H1 (cell line): Measurements from ENCODE around the gene ZNF184. TPM values are rescaled to one million over a fixed set of nuclear protein-coding genes. Genes with fewer than 3 reads are reported as not detected.

Source experiments
- CTCF ChIA-PET: fragments of 300-600 bp; sonication (Branson Sonifier 250); formaldehyde crosslinking; loops from one replicate; lab custom pipeline; 2021; ENCODE audit not compliant: partially characterized antibody; lab: Charles Lee
- POLR2A ChIA-PET: fragments of 300-600 bp; sonication (Branson Sonifier 250); formaldehyde crosslinking; loops from one replicate; lab custom pipeline; 2021; ENCODE audit warnings: inconsistent platforms; ENCODE audit not compliant: partially characterized antibody; lab: Charles Lee
- DNase-seq, 2 experiments: peaks; one replicate each; pipeline versions ENCODE4 v3.0.0 to v3.0.0-alpha.2; 2010 to 2022; ENCODE audit warnings: low spot score in 2 of 2, low read depth in 1 of 2, mixed read lengths in 1 of 2
- FAIRE-seq: peaks from 2 replicates; lab custom pipeline; 2011; peaks lifted over from hg19 to GRCh38; lab: Jason Lieb, UNC
- H2AFZ ChIP-seq: 2 replicates; pipeline ENCODE4 v1.8.1; 2012; ENCODE audit warnings: low read length, inconsistent platforms
- H2AK5ac ChIP-seq: 2 replicates; pipeline ENCODE4 v1.6.1; 2013; ENCODE audit warnings: low read depth, low read length
- H2BK120ac ChIP-seq: replicated peaks from 2 replicates; pipeline ENCODE3; 2013; ENCODE audit warnings: low read depth, low read length, inconsistent platforms
- H2BK12ac ChIP-seq: 2 replicates; pipeline ENCODE4 v1.6.1; 2013; ENCODE audit warnings: low read depth, low read length
- H2BK15ac ChIP-seq: 2 replicates; pipeline ENCODE4 v1.6.1; 2013; ENCODE audit warnings: low read length
- H2BK20ac ChIP-seq: 2 replicates; pipeline ENCODE4 v1.6.1; 2013; ENCODE audit warnings: low read length
- H2BK5ac ChIP-seq: 2 replicates; pipeline ENCODE4 v1.6.1; 2013; ENCODE audit warnings: low read depth, low read length
- H3K14ac ChIP-seq: 2 replicates; pipeline ENCODE4 v1.6.1; 2013; ENCODE audit warnings: inconsistent platforms; ENCODE audit not compliant: insufficient read length
- H3K18ac ChIP-seq: 2 replicates; pipeline ENCODE4 v1.6.1; 2013; ENCODE audit warnings: low read length; ENCODE audit errors: extremely low read depth
- H3K23ac ChIP-seq: 2 replicates; pipeline ENCODE4 v1.6.1; 2013; ENCODE audit warnings: inconsistent platforms; ENCODE audit not compliant: insufficient read length
- H3K23me2 ChIP-seq: 2 replicates; pipeline ENCODE4 v1.6.1; 2013; ENCODE audit warnings: low read depth, low read length
- H3K27ac ChIP-seq: 2 replicates; pipeline ENCODE4 v1.6.1; 2011; ENCODE audit warnings: low read depth, low read length, inconsistent platforms
- H3K27me3 ChIP-seq, 4 experiments: replicated peaks in 1 of 4; 1 replicate in 1 of 4; 2 replicates in 3 of 4; pipeline versions ENCODE4 v1.6.1 to v1.8.1; 2011 to 2013; ENCODE audit warnings: low read length in 3 of 4, mild to moderate bottlenecking in 3 of 4, inconsistent platforms in 2 of 4, mixed read lengths in 2 of 4, moderate library complexity in 1 of 4; ENCODE audit not compliant: control insufficient read depth in 3 of 4, insufficient read depth in 3 of 4; ENCODE audit errors: extremely low read depth in 1 of 4
- H3K36me3 ChIP-seq, 4 experiments: 2 replicates each; pipeline versions ENCODE4 v1.6.1 to v1.8.1; 2011 to 2013; ENCODE audit warnings: mild to moderate bottlenecking in 4 of 4, low read length in 3 of 4, moderate library complexity in 2 of 4, control low read depth in 1 of 4, inconsistent platforms in 1 of 4; ENCODE audit not compliant: insufficient read depth in 4 of 4, control insufficient read depth in 2 of 4
- H3K4ac ChIP-seq: replicated peaks from 2 replicates; pipeline ENCODE3; 2013; ENCODE audit warnings: low read length, low read depth, mixed read lengths, inconsistent platforms; ENCODE audit not compliant: insufficient read length
- H3K4me1 ChIP-seq, 4 experiments: replicated peaks in 1 of 4; 1 replicate in 1 of 4; 2 replicates in 3 of 4; pipeline versions ENCODE4 v1.6.1 to v1.8.1; 2011 to 2013; ENCODE audit warnings: low read length in 3 of 4, inconsistent platforms in 2 of 4, mixed read lengths in 1 of 4; ENCODE audit not compliant: insufficient read depth in 4 of 4, control insufficient read depth in 3 of 4
- H3K4me2 ChIP-seq, 2 experiments: 2 replicates each; pipeline versions ENCODE4 v1.6.1 to v1.8.1; 2011 to 2013; ENCODE audit warnings: low read depth in 2 of 2, low read length in 2 of 2, control low read depth in 1 of 2, inconsistent platforms in 1 of 2, mild to moderate bottlenecking in 1 of 2; ENCODE audit not compliant: insufficient read depth in 1 of 2
- H3K4me3 ChIP-seq, 4 experiments: fragments of 200-600, 300-600 bp in 1 of 4; sonication (generic), shearing (Covaris generic), sonication (Bioruptor Twin) in 1 of 4; 2 replicates each; pipeline versions ENCODE4 v1.5.1 to v1.8.1; 2011 to 2016; ENCODE audit warnings: low read length in 4 of 4, low read depth in 3 of 4, control low read depth in 2 of 4, inconsistent platforms in 2 of 4, mild to moderate bottlenecking in 2 of 4, mixed read lengths in 1 of 4, moderate library complexity in 1 of 4; ENCODE audit not compliant: insufficient read depth in 2 of 4; ENCODE audit errors: extremely low read depth in 1 of 4
- H3K56ac ChIP-seq: replicated peaks from 2 replicates; pipeline ENCODE3; 2013; ENCODE audit warnings: low read depth, mild to moderate bottlenecking, mixed read lengths, low read length, inconsistent platforms; ENCODE audit not compliant: insufficient read length
- H3K79me1 ChIP-seq: 2 replicates; pipeline ENCODE4 v1.6.1; 2013; ENCODE audit warnings: low read depth, low read length, control low read depth
- H3K79me2 ChIP-seq, 2 experiments: 2 replicates each; pipeline versions ENCODE4 v1.6.1 to v1.8.1; 2012 to 2013; ENCODE audit warnings: low read length in 2 of 2, mild to moderate bottlenecking in 2 of 2, inconsistent platforms in 1 of 2; ENCODE audit not compliant: insufficient read depth in 2 of 2, control insufficient read depth in 1 of 2
- H3K9ac ChIP-seq, 4 experiments: replicated peaks in 1 of 4; 1 replicate in 1 of 4; 2 replicates in 3 of 4; pipeline versions ENCODE4 v1.6.1 to v1.8.1; 2011 to 2013; ENCODE audit warnings: low read depth in 3 of 4, low read length in 3 of 4, control low read depth in 2 of 4, mild to moderate bottlenecking in 2 of 4, moderate library complexity in 2 of 4, inconsistent platforms in 1 of 4; ENCODE audit errors: extremely low read depth in 1 of 4
- H3K9me3 ChIP-seq, 2 experiments: 2 replicates each; pipeline versions ENCODE4 v1.6.1 to v1.8.1; 2012 to 2013; ENCODE audit warnings: mild to moderate bottlenecking in 2 of 2, moderate library complexity in 2 of 2, control low read depth in 1 of 2, inconsistent platforms in 1 of 2, low read depth in 1 of 2, low read length in 1 of 2, mixed read lengths in 1 of 2; ENCODE audit not compliant: insufficient read depth in 2 of 2
- H4K20me1 ChIP-seq, 2 experiments: replicated peaks in 1 of 2; 2 replicates each; pipeline versions ENCODE3 to v1.8.1; 2011 to 2013; ENCODE audit warnings: inconsistent platforms in 2 of 2, low read length in 2 of 2, mild to moderate bottlenecking in 1 of 2; ENCODE audit not compliant: insufficient read depth in 2 of 2, control insufficient read depth in 1 of 2
- H4K5ac ChIP-seq: 2 replicates; pipeline ENCODE4 v1.6.1; 2013; ENCODE audit warnings: low read length, low read depth, mixed read lengths, inconsistent platforms; ENCODE audit not compliant: insufficient read length
- H4K8ac ChIP-seq: 2 replicates; pipeline ENCODE4 v1.8.0; 2013; ENCODE audit warnings: mild to moderate bottlenecking, moderate library complexity, low read length, inconsistent platforms; ENCODE audit not compliant: insufficient read depth; ENCODE audit errors: extremely low read depth
- H4K91ac ChIP-seq: replicated peaks from 2 replicates; pipeline ENCODE3; 2013; ENCODE audit warnings: low read length, mixed read lengths, inconsistent platforms; ENCODE audit not compliant: insufficient read length
- KDM4A ChIP-seq: IDR thresholded peaks from one replicate; pipeline ENCODE4 v1.7.1; 2012; ENCODE audit warnings: low read depth, mild to moderate bottlenecking, moderate library complexity, low read length, inconsistent platforms; ENCODE audit not compliant: severe bottlenecking
- NRF1 ChIP-seq: IDR thresholded peaks from 2 replicates; pipeline ENCODE4 v1.6.1; 2011; ENCODE audit warnings: mild to moderate bottlenecking, low read depth, low read length, improper control_type of control experiment
- RXRA ChIP-seq: IDR thresholded peaks from 2 replicates; pipeline ENCODE4 v1.6.1; 2011; ENCODE audit warnings: low read depth, mild to moderate bottlenecking, low read length, moderate library complexity; ENCODE audit not compliant: insufficient read depth
- SRF ChIP-seq: IDR thresholded peaks from 2 replicates; pipeline ENCODE4 v1.6.1; 2011; ENCODE audit warnings: mild to moderate bottlenecking, low read depth, low read length, moderate library complexity
- WGBS, 2 experiments: shearing (Covaris generic) in 1 of 2; methylation state at CpG; one replicate each; pipeline versions ENCODE4 v1.1.6 to v1.1.7; 2013 to 2015; ENCODE audit warnings: low lambda C conversion rate in 2 of 2, mixed read lengths in 2 of 2, inconsistent platforms in 1 of 2, low coverage in 1 of 2, missing lambda C conversion rate in 1 of 2; ENCODE audit not compliant: insufficient replicate concordance in 2 of 2, insufficient coverage in 1 of 2, insufficient read length in 1 of 2; ENCODE audit errors: extremely low coverage in 1 of 2, missing lambda C conversion rate in 1 of 2; 5-methylcytosine and 5-hydroxymethylcytosine counted together
- polyA plus RNA-seq, 7 experiments: library from polyadenylated mRNA; depleted of rRNA in 3 of 7; stranded (reverse) in 5 of 7; unstranded in 2 of 7; fragments of >200 nt in 5 of 7; fragments of 200-250 nt in 2 of 7; gene quantifications; 1 replicate in 5 of 7; 2 replicates in 1 of 7; 4 replicates in 1 of 7; pipeline versions ENCODE4 v1.2.1 to v1.2.3, GENCODE V29; 2011 to 2013; ENCODE audit warnings: missing spikeins in 2 of 7, mixed read lengths in 2 of 7
- total RNA-seq: library from RNA; stranded (reverse); fragmentation: NEBNext Ultra II Directional; extraction: Animal tissue kit (Norgen Biotek cat#: 25700); gene quantifications from 2 replicates; pipeline ENCODE4 v1.2.1, GENCODE V29; 2021

Gene ZNF184
- total and polyA plus RNA-seq, 2 of the 8 experiments (the other 6 are each of a cell fraction or from before 2014, with no cell fraction given), result 1.9 to 12.3 TPM

- no peak overlapping the region for H4K5ac ChIP-seq
- H3K79me1 ChIP-seq, result no peaks in the 10 kb centered on the region
- no peak overlapping the region for H2BK15ac ChIP-seq
- H3K27ac ChIP-seq, result no peak overlapping the region; the same call in 1 of the 2 replicates
- no peaks in the 10 kb centered on the region for H4K20me1 ChIP-seq
- H3K36me3 ChIP-seq, result no peaks in the 10 kb centered on the region; a peak in 1 of 8 replicates
- ChIA-PET CTCF (interaction anchor here (0.6 to 1.2 kb wide), 6 partner anchors 15 to 908 kb away, joined by 3 to 5 read pairs (median 3); no protein-coding TSS in a partner anchor), POLR2A (interaction anchor here (1.0 kb wide), 1 partner anchor 45 kb away, joined by 5 read pairs; no protein-coding TSS in a partner anchor)
- peak overlapping the region; percentile 67 to 98 (median 94) for H3K4me3 ChIP-seq
- DNase-seq (peak in 1 of 2 experiments; percentile 86), FAIRE-seq (peak; percentile 57)
- no peak overlapping the region for H4K8ac ChIP-seq
- peak overlapping the region; percentile 60 to 65 for H3K4me2 ChIP-seq
- H2BK20ac ChIP-seq, result no peak overlapping the region
- H3K79me2 ChIP-seq, result no peaks in the 10 kb centered on the region
- H3K9ac ChIP-seq, result peak overlapping the region; percentile 35 to 86 (median 58)
- peak overlapping the region; percentile 40 for H3K56ac ChIP-seq
- no peak overlapping the region for H4K91ac ChIP-seq
- H3K18ac ChIP-seq, result no peak overlapping the region
- 2% methylated on average over 33 of the region's 33 CpGs; no CpG with 5 or more reads in 1 of the 2 experiments for WGBS, 2 experiments
- H3K9me3 ChIP-seq, result no peaks in the 10 kb centered on the region
- H2AK5ac ChIP-seq, result no peak overlapping the region
- H2BK5ac ChIP-seq, result no peak overlapping the region
- H3K4ac ChIP-seq, result no peak overlapping the region
- H3K4me1 ChIP-seq, result peaks cover 0 to 8% (median 0%) of the 10 kb centered on the region in 4 experiments; a peak in 2 of 7 replicates
- H3K23ac ChIP-seq, result no peak overlapping the region
- no peaks in the 10 kb centered on the region for H3K27me3 ChIP-seq
- no peak overlapping the region for H2BK120ac ChIP-seq
- no peak overlapping the region for H3K14ac ChIP-seq
- no peak overlapping the region for H2BK12ac ChIP-seq
- H2AFZ ChIP-seq, result peak overlapping the region; percentile 100
- no peaks in the 10 kb centered on the region for H3K23me2 ChIP-seq
- no peak for TF ChIP-seq NRF1
- TF ChIP-seq KDM4A, result peak; percentile 26
- no peak for TF ChIP-seq RXRA
- TF ChIP-seq SRF, result no peak
These were observed 29.9 kb upstream of the ZNF184 start for GRCh38 chr6:27502508-27503435.
